GM19023 (cell line): ENCODE results near the gene COL26A1.
"Not testable (repeated sequence)": the region's sequence is repeated elsewhere in the genome, so short reads cannot be mapped to it uniquely, and the experiment has no call there.

ENCODE experiments used
- ATAC-seq: cut with Tn5 transposase; IDR thresholded peaks from one replicate; pipeline ENCODE4 v1.9.1; 2021; ENCODE audit warnings: mild to moderate bottlenecking, moderate library complexity; ENCODE audit not compliant: unreplicated experiment

COL26A1 gene

DNA sequence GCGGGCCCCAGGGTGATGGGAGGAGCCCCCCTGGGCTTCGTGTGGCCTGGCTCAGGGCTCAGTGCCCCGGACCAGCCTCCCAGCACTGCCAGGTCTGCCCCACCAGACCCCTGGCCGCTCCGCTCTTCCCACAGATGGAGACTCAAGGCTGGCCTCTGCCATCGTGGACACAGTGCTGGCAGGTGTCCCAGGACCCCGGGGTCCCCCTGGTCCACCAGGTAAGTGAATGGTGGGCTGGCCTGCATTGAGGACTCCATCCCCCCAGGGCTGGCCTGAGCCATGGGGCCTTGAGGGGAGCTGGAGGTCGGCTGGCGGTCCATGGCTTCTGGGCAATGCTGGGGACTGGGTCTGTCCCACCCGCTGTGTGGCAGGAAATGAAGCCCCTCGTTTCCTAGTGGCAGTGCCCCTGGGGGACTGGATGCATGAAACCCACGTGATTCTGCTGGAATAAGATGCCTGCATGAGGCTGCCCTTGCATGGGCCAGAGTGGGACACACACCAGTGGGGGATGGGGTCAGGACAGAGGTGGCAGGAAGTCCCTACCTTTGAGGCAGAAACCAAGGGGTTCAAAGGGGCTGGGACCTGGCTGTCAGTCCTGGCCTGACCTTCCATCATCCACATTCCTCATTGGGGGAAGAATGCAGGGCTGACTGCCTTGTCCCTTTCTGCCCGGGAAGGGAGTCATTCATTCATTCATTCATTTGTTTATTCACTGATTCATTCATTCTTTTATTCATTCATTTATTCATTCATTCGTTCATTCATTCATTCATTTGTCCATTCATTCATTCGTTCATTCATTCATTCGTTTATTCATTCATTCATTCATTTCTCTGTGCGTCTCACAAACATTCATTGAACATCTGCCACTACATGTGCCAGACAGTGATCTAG lies 184.6 kb downstream of the COL26A1 start:
- no peak for ATAC-seq

DNA sequence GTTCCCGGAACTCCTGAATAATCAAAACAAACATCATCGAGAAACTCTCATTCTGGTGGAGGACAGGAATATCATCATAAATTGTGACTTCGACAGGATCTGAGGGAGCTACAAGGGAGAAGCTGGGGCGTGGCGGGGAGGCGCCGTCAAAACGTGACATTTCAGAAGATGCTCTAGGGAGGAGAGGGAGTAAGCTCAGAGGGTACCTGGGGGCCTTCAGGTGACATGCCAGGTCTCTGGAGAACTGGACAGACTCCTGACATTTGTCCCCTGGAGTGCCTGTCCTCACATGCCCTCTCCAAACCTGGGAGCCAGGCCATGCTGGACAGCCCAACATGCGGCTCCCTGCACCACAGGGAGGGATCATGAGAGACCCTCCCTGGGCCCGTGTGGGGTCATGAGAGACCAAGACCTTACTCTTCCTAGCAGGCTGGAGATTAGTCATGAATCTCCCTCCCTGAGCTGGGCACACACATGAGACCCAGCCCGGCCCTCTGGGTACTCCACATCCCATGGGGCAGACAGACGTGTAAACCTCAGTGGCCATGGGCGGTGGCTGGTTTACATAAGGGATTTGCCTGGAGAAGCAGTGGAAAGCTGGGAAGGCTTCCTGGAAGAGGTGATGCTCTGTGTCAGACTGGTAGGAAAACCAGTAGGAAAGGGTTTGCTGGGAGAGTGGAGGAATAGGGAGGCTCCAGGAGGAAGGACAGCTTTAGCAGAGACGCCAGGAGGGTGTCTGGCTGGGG lies 185.4 kb downstream of the COL26A1 start:
- ATAC-seq = no peak

DNA sequence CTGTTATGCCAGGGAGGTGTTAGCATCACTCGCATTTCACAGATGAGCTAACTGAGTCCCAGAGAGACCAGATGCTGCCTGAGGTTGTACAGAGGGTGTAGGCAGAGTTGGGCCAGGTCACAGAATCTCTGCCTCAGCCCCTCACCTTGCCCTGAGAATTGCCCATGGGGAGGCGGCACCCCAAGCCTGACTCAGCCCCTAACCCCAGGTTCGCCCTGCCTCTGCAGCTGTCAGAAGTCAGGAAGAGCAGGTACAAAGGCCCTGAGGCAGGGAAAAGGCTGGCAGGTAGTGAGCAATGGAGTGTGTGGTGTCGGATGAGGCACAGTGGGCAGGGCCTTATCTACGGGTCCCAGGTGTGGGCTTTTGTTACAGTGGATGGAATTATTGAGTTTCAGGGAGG lies 187.1 kb downstream of the COL26A1 start:
- ATAC-seq = no peak

DNA sequence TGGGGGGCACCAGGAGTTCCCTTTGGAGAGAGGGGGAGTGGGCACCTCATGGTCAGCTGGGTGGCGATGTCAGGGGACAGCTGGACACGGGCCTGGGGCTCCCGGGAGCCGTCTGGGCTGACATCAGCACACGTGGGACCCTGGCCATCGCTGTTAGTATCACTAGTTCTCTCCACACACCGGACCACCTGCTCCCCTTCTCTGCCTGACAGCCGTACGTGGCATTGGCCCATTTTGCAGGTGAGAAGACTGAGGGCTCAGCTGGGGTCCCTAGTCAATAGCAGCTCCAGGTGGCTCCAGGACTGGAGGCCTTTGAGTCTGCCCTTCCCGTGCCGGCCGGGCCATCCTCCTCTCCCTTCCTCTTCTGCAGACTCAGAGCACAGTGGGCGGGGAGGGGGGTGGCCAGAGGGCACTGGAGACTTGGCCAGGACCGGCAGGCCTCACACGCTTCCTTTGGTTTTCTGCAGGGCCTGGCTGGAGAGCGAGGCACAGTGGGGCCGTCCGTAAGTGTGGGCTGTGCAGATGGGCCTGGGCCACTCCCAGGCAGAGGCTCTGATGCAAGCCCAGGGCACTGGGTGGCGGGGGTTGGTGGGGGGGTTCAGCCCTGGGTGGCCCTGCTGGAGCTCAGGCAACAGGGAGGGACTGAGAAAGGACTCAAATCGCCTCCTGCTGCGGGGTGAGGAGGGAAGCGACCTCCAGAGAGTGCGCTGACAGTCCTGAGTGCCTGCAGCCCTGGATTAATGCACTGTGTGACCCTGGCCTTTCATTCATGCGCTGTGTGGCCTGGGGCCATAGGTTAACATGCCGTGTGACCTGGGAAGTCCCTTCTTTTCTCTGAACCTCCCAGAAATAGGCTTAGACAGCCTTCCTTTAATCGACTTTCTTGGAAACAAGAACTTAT lies 188.2 kb downstream of the COL26A1 start:
- ATAC-seq = no peak

DNA sequence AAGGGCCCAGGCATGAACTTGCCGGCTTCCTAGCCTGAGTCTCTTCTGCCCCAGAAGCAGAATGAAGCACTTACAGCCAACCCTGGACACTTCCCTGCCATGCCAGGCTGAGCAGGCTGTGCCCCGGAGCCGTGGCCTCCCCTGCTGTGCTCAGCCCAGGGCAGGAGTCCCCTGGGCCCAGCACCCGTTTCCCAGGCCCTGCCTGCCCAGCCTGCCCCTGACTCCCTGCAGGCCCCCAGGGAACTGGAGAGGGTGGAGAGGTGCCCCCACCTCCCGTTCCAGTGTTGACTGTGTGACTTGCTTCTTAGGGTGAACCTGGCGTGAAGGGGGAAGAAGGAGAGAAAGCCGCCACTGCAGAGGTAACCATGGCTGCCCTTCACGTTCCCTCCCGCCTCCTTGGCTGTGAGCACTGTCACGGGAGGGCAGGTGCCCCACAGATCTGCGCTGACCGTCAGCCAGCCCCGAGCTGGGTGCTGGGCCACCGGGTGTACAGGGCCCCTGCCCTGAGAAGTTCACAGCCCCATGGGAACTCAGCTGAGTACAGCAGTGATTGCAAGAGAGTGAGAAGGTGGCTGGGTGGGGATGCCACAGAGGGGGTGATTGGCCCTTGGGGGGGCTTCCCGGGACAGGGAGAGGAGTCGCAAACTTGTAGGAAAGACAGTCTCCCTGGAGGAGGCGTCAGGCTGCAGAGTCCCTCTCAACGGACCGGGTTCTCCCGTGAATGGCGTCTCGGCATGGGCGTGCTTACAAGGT lies 190.5 kb downstream of the COL26A1 start:
- ATAC-seq = no peak

DNA sequence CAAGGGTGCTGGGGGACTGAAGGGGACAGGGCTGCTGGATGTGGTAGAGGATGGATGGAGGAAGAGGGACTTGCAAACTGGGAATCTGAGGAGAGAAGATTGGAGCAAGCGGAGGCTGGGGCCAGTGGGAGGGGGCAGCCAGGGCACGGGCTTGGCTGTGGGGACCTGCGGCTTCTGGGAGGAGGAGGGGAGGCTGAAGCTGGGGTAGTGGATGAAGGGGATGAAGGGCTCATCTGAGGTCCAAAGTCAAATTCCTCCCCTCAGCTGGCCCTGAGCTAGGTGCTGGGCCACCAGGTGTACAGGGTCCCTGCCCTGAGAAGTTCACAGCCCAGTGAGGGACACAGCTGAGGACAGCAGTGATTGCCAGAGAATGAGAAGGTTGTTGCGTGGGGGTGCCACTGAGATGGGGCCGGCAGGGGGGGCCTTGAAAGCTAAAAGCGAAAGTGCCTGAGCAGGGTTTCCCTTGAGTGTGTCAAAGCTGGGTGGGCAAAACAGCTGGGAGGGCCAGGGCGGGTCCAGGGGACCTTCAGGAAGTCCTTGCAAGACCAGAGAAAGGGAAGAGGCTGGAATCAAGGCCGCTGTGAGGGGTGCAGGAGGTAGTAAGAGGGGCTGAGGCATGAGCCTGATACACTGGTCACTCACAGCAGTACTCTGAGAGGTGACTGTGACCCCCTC lies 191.2 kb downstream of the COL26A1 start:
- no peak for ATAC-seq

DNA sequence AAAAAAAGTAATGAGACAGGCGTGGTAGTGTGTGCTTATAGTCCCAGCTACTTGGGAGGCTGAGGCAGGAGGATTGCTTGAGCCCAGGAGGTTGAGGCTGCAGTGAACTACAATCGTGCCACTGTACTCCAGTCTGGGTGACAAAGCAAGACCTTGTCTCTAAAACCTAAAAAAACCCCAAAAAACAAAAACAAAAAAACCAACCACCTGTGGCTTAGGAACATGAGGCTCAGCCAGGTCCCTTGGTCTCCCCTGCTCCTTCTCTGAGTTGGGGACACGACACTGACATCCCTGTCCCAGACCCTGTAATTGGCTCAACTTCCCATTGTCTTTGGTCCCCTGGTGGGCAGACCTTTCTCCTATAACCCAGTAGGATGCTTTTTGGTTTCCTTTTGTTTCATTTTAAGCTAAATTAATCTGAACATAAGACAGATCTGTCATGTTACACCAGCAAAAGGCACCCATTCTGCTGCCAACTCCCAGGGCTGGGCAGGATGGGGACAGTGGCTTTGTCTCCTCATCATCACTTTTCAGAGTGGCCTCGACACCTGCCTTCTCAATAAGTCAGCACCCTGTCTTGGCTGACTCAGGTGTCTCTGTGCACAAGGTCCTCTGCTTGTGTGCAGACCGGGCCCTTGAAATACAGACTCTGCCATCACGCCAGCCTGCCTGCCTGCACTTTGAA lies 192.1 kb downstream of the COL26A1 start:
- ATAC-seq = no peak

DNA sequence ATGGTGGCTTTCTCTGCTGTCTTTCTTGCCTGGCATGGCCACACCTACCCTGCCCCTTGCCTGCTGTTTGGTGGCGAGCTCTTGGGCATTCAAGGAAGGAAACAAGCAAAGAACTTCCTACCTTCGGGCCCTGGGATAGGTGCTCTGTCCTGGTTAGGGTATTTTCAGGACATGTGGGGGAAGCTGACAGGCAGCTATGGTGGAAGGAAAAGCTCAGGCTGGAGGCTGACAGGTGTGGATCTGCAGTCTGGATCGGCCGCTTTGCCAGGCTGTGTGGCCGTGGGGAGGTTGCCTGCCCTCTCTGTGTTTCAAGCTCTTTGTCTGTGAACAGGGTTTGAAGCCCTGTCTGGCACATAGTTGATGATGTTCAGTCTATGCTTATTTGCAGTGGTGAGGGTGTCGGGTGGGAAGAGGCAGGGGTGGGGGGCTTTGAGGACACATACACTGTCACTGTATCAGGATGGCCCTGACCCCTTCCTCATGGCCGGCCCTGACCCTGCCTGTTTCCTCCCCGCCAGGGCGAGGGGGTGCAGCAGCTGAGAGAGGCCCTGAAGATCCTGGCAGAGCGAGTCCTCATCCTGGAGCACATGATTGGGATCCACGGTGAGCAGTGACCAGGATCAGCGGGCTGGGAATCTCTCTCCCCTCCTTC lies 192.7 kb downstream of the COL26A1 start:
- ATAC-seq = no peak

DNA sequence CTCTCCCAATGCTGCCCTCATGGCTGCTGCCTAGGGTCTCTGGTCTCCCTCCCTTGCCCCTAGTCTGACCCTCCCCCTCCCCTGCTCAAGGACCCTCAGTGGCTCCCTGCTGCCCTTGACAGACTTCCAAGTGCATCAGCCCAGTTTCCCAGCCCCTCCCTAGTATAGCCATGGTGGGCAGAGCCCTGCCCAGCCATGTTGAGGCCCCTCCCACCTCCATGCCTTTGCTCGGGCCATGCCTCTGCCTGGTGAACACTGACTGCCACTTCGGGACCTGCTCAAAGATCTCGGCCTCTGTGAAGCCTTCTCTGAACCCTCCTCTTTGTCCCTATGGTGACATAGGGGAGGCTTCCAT lies 193.2 kb downstream of the COL26A1 start:
- ATAC-seq = no peak

DNA sequence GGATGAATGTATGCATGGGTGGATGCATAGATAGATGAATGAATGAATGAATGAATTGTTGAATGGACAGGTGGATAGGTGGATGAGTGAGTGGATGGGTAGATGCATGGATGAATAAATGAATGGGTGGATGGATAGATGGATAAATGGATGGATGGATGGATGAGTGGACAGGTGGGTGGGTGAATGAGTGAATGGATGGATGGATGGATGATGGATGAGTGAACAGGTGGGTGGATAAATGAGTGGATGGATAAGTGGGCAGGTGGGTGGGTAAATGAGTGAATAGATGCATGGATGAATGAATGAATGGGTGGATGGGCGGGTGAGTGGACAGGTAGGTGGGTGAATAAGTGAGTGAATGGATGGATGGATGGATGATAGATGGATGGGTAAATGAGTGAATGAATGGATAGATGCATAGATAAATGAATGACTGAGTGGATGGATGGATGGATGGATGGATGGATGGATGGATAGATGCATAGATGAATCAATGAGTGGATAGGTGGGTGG lies 193.8 kb downstream of the COL26A1 start:
- no peak for ATAC-seq

DNA sequence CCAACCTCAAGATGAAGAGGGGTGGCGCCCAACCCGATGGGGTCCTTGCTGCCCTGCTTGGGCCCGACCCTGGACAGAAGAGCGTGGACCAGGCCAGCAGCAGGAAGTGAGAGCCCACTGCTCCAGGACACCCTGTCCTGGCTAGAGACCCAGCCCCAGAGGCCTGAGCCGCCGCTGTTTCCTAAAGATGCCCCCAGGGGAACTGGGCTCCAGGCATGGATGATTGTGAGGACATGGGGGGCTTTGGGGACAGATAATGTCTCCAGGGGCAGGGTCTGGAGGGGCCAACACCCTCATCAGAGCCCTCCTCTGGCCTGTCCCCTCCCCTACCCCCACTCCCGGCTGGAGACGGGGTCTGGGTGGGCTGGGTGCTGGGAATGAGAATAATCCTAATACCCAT lies 194.7 kb downstream of the COL26A1 start:
- no peak for ATAC-seq

DNA sequence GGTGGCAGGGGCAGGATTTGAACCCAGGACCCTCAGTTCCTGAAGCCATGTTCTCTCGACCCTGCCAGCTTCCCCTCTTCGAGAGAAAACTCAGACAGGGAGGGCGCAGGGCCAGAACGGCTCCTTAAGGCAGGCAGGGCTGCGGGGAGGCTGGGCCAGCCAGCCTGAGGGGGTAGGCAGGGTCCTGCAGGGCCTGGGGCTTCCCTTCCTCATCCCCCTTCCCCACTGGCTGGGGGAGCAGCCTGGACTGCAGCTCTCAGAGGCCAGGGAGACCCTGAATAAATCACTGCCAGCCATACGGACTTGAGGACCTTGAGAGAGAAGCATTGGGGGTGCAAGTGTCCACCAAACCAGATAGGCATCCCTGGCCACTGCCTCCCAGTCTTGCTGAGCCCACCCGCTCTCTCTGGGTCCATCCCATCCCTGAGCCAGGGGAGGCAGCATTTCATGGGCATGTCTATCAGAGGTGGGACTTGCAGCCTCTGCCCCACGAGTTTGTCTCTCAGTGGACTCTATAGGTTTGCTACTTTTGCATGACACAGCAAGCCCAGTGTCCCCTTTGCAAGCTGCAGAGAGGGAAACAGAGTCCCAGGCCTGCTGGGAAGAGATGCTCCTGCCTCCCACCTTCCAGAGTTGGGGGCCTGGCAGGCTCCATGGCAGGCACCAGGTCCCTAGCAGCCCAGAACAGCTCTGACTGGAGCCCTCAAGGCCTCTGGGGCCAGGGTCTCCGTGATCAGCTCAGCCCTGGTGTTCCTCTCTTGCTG lies 195.5 kb downstream of the COL26A1 start:
- no peak for ATAC-seq

DNA sequence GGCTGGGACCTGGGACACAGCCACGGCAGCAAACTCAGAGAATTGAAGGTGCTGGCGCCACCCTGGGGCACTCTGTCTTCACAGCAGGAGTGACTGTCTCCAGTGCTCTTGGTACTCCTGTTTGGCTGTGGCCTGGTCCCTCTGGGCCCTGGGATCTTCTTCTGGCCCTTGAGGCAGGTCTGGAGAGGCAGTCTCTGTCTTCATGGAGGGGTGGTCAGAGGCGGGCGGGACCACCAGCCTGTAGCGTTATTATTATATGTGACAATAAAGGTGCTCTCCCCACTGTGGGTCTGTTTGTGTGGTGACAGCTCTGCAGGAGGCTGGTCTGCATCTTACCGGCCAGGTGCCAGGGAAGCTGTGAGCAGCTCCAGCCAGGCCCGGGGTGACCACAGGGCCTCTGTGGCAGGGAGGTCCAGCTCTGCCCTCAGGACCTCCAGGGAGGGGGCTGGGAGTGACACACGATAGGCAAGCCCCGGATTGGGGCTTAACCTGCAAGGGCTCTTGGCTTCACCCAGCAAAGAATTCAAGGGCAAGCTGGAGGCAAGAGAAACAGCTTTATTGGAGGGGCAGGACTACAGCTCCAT lies 196.2 kb downstream of the COL26A1 start:
- no peak for ATAC-seq

DNA sequence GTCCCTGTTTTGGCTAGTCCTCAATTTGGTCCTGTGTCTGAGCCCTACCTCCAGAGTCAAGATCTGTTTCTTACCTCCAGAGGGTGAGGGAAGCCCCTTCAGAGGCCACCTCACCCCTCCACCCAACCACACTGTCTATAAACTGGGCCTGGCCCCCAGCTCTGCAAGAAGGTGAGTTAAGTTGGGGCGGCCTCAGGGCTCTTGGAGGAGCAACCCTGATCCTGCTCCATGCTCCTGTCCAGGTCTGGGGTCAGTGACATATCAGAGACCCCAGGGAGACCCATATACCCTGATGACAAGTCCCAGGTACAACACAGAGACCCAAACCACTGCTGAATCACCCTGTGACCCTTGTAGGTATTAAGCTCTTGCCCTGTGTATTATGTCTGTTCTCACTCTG lies 196.9 kb downstream of the COL26A1 start:
- no peak for ATAC-seq

DNA sequence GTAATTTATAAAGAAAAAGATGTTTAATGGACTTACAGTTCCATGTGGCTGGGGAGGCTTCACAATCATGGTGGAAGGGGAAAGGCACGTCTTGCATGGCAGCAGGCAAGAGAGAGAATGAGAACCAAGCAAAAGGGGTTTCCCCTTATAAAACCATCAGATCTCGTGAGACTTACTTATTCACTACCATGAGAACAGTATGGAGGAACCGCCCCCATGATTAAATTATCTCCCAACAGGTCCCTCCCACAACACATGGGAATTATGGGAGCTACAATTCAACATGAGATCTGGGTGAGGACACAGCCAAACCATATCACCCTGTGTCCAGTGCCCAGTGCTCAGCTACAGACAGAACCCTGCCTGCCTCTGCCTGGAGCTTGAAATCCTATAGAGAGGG lies 197.3 kb downstream of the COL26A1 start:
- not testable (repeated sequence) for ATAC-seq

DNA sequence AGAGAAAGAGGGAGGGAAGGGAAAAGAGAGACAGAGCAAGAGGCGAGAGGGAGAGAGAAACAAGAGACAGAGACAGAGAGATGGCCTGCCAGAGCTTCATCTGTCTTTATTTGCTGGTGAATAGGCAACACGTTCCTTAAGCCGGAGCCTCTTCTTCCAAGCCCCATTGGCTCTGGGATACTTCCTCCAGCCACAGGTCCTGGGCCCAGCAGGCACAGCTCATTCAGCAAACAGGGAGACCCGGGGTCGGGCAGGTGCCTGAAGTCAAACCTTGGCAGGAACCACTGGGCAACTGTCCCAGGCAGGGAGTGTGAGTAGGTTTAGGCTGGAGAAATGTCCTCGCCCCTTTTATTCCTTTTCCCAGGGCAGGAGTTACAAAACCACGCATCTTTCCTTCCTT lies 198.2 kb downstream of the COL26A1 start:
- no peak for ATAC-seq

DNA sequence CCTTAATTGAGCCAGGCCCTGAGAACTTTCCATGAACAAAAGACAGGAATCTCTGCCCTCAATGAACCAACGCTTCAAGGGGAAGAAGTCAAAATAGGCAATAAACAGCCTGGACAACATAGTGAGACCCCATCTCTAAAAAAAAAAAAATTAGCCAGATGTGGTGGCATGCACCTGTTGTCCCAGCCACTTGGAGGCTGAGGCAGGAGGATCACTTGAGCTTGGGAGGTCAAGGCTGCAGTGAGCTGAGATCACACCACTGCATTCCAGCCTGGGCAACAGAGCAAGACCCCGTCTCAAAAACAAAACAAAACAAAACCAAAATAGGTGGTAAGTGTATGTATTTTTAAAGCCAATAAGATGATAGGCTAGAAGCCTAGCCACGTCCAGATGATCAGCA lies 198.6 kb downstream of the COL26A1 start:
- ATAC-seq = not testable (repeated sequence)
